AG09319 (cell line): ENCODE data around the gene UNC5C.

Source experiments
- DNase-seq: peaks from one replicate; pipeline ENCODE4 v3.0.0-alpha.2; 2010; ENCODE audit warnings: low read depth; ENCODE audit errors: extremely low read depth
- TF ChIP-seq, protein P1 (sequence below): IDR thresholded peaks from 2 replicates; pipeline ENCODE4 v1.5.1; 2011; ENCODE audit warnings: low read depth, mild to moderate bottlenecking, inconsistent platforms, low read length, moderate library complexity

The UNC5C gene

DNA sequence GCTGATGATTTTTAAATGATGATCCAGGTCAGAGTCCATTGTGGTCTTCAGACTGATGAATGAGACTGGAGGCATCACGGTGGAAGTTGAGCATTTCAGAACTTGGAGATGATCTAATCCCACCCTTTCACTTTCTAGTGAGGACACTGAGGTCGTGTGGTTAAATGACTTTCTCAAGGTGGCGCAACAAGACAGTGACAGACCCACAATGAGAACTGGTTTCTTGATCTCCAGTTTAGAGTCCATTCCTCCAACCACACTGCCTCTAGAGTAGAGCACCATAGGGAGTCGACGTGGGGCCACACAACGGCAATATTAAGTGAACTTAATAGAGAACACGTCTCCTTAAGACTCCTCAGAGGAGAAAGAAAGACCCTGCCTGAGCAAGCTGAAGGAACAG, 381.0 kb downstream of the UNC5C start:
- DNase-seq, result no peak
- TF ChIP-seq, protein P1, sequence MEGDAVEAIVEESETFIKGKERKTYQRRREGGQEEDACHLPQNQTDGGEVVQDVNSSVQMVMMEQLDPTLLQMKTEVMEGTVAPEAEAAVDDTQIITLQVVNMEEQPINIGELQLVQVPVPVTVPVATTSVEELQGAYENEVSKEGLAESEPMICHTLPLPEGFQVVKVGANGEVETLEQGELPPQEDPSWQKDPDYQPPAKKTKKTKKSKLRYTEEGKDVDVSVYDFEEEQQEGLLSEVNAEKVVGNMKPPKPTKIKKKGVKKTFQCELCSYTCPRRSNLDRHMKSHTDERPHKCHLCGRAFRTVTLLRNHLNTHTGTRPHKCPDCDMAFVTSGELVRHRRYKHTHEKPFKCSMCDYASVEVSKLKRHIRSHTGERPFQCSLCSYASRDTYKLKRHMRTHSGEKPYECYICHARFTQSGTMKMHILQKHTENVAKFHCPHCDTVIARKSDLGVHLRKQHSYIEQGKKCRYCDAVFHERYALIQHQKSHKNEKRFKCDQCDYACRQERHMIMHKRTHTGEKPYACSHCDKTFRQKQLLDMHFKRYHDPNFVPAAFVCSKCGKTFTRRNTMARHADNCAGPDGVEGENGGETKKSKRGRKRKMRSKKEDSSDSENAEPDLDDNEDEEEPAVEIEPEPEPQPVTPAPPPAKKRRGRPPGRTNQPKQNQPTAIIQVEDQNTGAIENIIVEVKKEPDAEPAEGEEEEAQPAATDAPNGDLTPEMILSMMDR, result no peak

DNA sequence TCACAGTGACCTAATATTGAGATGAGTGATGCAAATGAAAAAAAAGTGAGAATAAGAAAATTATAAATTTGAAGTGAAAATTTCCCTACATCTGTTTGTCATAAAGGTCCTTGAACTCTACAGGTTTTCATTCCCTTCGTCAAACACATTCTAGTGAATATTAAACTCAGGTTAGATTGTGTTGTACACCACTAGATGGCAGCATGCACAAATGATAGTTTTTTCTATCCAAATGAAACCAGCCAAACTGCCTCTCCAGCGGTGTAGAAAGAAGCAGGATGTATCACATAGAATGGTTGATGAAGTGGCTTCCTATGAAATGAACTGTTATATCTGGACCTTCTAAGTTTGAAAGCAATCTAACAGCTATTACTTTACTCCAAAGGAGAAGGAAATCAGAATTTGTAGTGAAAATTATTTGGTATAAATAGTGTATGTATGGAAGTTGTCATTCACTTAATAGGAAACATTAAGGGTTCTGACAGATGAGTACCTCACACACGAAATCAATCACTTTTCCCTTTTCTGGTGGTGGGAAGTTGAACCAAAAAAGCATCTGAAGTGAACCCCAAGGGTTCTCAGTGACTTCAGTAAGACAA, 382.7 kb downstream of the UNC5C start:
- TF ChIP-seq, protein P1, result peak; percentile 64
- peak; percentile 10 for DNase-seq

DNA sequence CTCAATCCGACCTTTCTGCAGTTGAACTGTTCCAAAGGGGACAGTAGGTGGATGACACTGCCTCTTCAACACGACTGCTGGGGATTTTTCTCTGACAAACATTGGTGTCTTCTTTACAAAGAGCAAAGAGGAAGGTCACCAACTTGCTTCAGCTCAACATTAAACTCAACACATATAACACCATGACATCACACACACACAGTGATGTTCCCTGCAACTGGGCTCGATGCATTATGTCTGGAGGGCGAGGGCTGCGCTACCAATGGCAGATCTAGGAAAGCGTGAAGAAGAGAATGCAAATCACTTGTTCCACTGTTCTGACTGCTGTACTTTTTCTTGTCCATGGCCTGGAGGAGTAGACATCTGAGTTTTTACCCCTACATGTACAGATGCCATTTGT, 385.9 kb downstream of the UNC5C start:
- no peak for DNase-seq
- TF ChIP-seq, protein P1, result no peak

- TF ChIP-seq, protein P1, result no peak
- DNase-seq, result no peak
These were observed 386.8 kb downstream of the UNC5C start for GRCh38 chr4:95161781-95162469.

- no peak for DNase-seq
- TF ChIP-seq, protein P1, result no peak
These were observed 389.4 kb downstream of the UNC5C start for GRCh38 chr4:95159384-95159783.

DNA sequence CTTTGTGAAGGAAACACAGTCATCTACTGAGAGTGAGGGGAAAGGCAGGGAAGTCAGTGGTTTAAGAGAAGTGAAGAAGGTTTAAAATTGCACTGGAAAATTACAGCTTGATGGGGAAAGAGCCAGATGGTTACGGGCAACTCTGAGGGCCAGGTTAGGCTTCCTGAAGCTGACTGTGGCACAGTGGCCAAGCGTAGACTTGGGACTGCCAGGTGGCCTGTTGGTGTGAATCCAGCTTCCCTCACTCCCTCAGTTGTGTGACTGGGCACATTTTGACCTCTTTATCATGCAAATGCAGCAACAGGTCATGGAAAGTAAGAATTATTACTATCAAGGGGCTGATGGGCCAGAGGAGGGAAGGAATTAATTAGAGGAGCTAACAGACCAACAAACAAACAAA, 390.1 kb downstream of the UNC5C start:
- DNase-seq, result no peak
- TF ChIP-seq, protein P1, result no peak

DNA sequence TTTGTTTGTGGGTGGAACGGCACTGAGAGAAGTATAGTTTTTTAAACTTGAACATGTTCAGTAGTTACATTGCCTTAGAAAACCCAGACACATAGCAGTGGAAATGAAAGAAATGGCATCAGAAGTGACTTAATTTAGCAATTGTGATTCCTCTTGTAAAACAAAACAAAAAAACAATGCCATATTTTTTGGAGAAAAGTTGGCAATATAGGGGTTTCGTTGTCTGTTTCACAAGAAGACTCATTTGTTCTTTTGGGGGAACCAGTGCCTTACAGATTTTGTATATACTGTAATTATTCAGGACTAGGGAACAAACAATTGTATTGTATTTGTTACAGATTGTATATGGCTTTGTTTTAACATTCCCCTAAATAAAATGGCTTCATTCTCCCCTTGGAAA, 390.7 kb downstream of the UNC5C start:
- DNase-seq, result no peak
- TF ChIP-seq, protein P1, result no peak
